DND-41 (cell line): ENCODE data around the gene CAMK1.
A peak's percentile ranks its signal among the peaks of the same experiment; 100 is the strongest.

Experiments used
- ATAC-seq: fragments of 200-7000 bp; cut with Tn5 transposase; 3 replicates; pipeline ENCODE4 v1.9.1; 2021; ENCODE audit warnings: low read depth; ENCODE audit not compliant: insufficient read depth
- DNase-seq: peaks from one replicate; pipeline ENCODE4 v3.0.0-alpha.2; 2020
- H2AFZ ChIP-seq: 2 replicates; pipeline ENCODE4 v1.6.0; 2012; ENCODE audit warnings: low read depth, low read length
- H3K27ac ChIP-seq: 2 replicates; pipeline ENCODE4 v1.5.1; 2012; ENCODE audit warnings: low read length, inconsistent platforms
- H3K27me3 ChIP-seq: fragments of 200-600 bp; sonication (generic); 2 replicates; pipeline ENCODE4 v1.6.0; 2012; ENCODE audit warnings: low read length, mild to moderate bottlenecking, inconsistent platforms; ENCODE audit not compliant: insufficient read depth, poor library complexity
- H3K36me3 ChIP-seq: 2 replicates; pipeline ENCODE4 v1.5.1; 2012; ENCODE audit warnings: low read length, inconsistent platforms; ENCODE audit not compliant: insufficient read depth
- H3K4me1 ChIP-seq: 2 replicates; pipeline ENCODE4 v1.5.1; 2012; ENCODE audit warnings: mild to moderate bottlenecking, low read length; ENCODE audit not compliant: insufficient read depth
- H3K4me2 ChIP-seq: 2 replicates; pipeline ENCODE4 v1.6.0; 2012; ENCODE audit warnings: mild to moderate bottlenecking, moderate library complexity, low read length, inconsistent platforms; ENCODE audit not compliant: insufficient read depth
- H3K4me3 ChIP-seq, 2 experiments: fragments of 200-600 bp in 1 of 2; shearing (Covaris generic) in 1 of 2; 2 replicates each; pipeline ENCODE4 v1.5.1; 2012 to 2016; ENCODE audit warnings: inconsistent platforms in 2 of 2, low read length in 2 of 2, mild to moderate bottlenecking in 2 of 2, low read depth in 1 of 2, moderate library complexity in 1 of 2
- H3K79me2 ChIP-seq: 2 replicates; pipeline ENCODE4 v1.6.0; 2012; ENCODE audit warnings: low read length, inconsistent platforms; ENCODE audit not compliant: insufficient read depth
- H3K9ac ChIP-seq: 2 replicates; pipeline ENCODE4 v1.6.0; 2012; ENCODE audit warnings: low read depth, mild to moderate bottlenecking, inconsistent platforms, low read length, moderate library complexity
- H3K9me3 ChIP-seq: 2 replicates; pipeline ENCODE4 v1.5.1; 2012; ENCODE audit warnings: low read length, moderate library complexity, mild to moderate bottlenecking, inconsistent platforms; ENCODE audit not compliant: insufficient read depth, severe bottlenecking
- H4K20me1 ChIP-seq: 2 replicates; pipeline ENCODE4 v1.6.0; 2012; ENCODE audit warnings: low read length; ENCODE audit not compliant: insufficient read depth
- CTCF ChIP-seq: IDR thresholded peaks from 2 replicates; pipeline ENCODE4 v1.5.1; 2012; ENCODE audit warnings: borderline replicate concordance, low read length, moderate library complexity, mild to moderate bottlenecking; ENCODE audit not compliant: poor library complexity, severe bottlenecking; ENCODE audit errors: extremely low read depth
- EZH2 ChIP-seq: IDR thresholded peaks from 3 replicates; pipeline ENCODE4 v1.6.1; 2012; ENCODE audit warnings: borderline replicate concordance, low read depth, mild to moderate bottlenecking, moderate library complexity, low read length, inconsistent platforms; ENCODE audit not compliant: severe bottlenecking

Gene CAMK1

GRCh38 chr3:9769426-9770275 lies at the start of gene CAMK1:
CAMK1 (minus strand) TSS chr3:9769947; CDS start chr3:9767749, 2,198 bp downstream.
- ATAC-seq = 0 out of 3 replicates have a peak, but pooled peaks have one; percentile 5
- Histone ChIP-seq H3K27ac (no peak within 1 kb of the TSS), H3K4me3 (no peak within 1 kb of the TSS)

GRCh38 chr3:9818666-9819335 lies 49.1 kb upstream of the CAMK1 start:
- Histone ChIP-seq H4K20me1 (no peaks in the 10 kb centered on the region), H2AFZ (no peak overlapping the region), H3K36me3 (peaks cover 44% of the 10 kb centered on the region), H3K27ac (no peak overlapping the region), H3K79me2 (no peaks in the 10 kb centered on the region), H3K4me3 (no peak overlapping the region), H3K4me2 (no peak overlapping the region), H3K9me3 (no peaks in the 10 kb centered on the region), H3K9ac (no peak overlapping the region), H3K4me1 (no peaks in the 10 kb centered on the region), H3K27me3 (no peaks in the 10 kb centered on the region)
- ATAC-seq (no peak), DNase-seq (no peak)
- TF ChIP-seq EZH2 = no peak
- TF ChIP-seq CTCF = no peak

More at GRCh38 chr3:9769426-9770275, at the start of gene CAMK1:
- Histone ChIP-seq H2AFZ (no peak within 1 kb of the TSS), H4K20me1 (0 out of 2 replicates have a peak, but pooled peaks cover 7% of the 10 kb centered on the region), H3K4me1 (no peaks in the 10 kb centered on the region), H3K27me3 (no peaks in the 10 kb centered on the region), H3K36me3 (no peaks in the 10 kb centered on the region), H3K79me2 (no peaks in the 10 kb centered on the region), H3K9ac (no peak within 1 kb of the TSS), H3K9me3 (no peaks in the 10 kb centered on the region), H3K4me2 (no peak within 1 kb of the TSS)
- TF ChIP-seq EZH2 = no peak
- no peak for TF ChIP-seq CTCF
- DNase-seq = no peak

- no peaks in the 10 kb centered on the region for H3K9me3 ChIP-seq
- DNase-seq (no peak), ATAC-seq (no peak)
- no peak overlapping the region for H3K9ac ChIP-seq
- H4K20me1 ChIP-seq = no peaks in the 10 kb centered on the region
- no peaks in the 10 kb centered on the region for H3K79me2 ChIP-seq
- H3K36me3 ChIP-seq = peaks cover 55% of the 10 kb centered on the region
- H3K4me3 ChIP-seq = no peak overlapping the region
- no peak for TF ChIP-seq CTCF
- no peak for TF ChIP-seq EZH2
- H3K27me3 ChIP-seq = no peaks in the 10 kb centered on the region
- H3K27ac ChIP-seq = no peak overlapping the region
- no peak overlapping the region for H3K4me2 ChIP-seq
- no peak overlapping the region for H2AFZ ChIP-seq
- no peaks in the 10 kb centered on the region for H3K4me1 ChIP-seq
Measured at GRCh38 chr3:9817436-9817835, 47.7 kb upstream of the CAMK1 start.
